Prostate gland (tissue), 2 donors: ENCODE measurements around the gene RTN4R. TPM values are rescaled to one million over a fixed set of nuclear protein-coding genes. Genes with fewer than 3 reads are reported as not detected.
"Not testable (repeated sequence)": the region's sequence is repeated elsewhere in the genome, so short reads cannot be mapped to it uniquely, and the experiment has no call there.

Experiments
- DNase-seq: peaks from one replicate; pipeline ENCODE4 v3.0.0-alpha.2; 2019; ENCODE audit warnings: low spot score
- H3K27ac ChIP-seq, 2 donors: fragments of 200-600 bp; sonication (generic); 2 replicates each; pipeline ENCODE4 v1.5.1; 2017 to 2019
- H3K27me3 ChIP-seq: fragments of 200-600 bp; sonication (generic); replicated peaks from 2 replicates; pipeline ENCODE4 v1.5.1; 2019; ENCODE audit not compliant: insufficient read depth
- H3K36me3 ChIP-seq, 2 donors: fragments of 200-600 bp; sonication (generic); 1 replicate in 1 of 2; 2 replicates in 1 of 2; pipeline versions ENCODE4 v1.5.1 to v1.8.1; 2017 to 2019
- H3K4me1 ChIP-seq: fragments of 200-600 bp; sonication (generic); replicated peaks from 2 replicates; pipeline ENCODE4 v1.5.1; 2019
- H3K4me3 ChIP-seq, 2 donors: fragments of 200-600 bp; sonication (generic); 2 replicates each; pipeline ENCODE4 v1.5.1; 2017 to 2019
- H3K9me3 ChIP-seq: fragments of 200-600 bp; sonication (generic); 2 replicates; pipeline ENCODE4 v1.5.1; 2017
- CTCF ChIP-seq, 4 experiments: fragments of 200-600 bp in 2 of 4; fragments of 450-650 bp in 2 of 4; sonication (generic) in 2 of 4; IDR thresholded peaks; 1 replicate in 3 of 4; 2 replicates in 1 of 4; pipeline ENCODE4 v1.5.1; 2016 to 2019; ENCODE audit warnings: antibody characterized with exemption in 4 of 4, mild to moderate bottlenecking in 2 of 4, moderate library complexity in 2 of 4
- POLR2A ChIP-seq: fragments of 450-650 bp; IDR thresholded peaks from one replicate; pipeline ENCODE4 v1.6.1; 2016; ENCODE audit warnings: antibody characterized with exemption, mild to moderate bottlenecking
- POLR2AphosphoS5 ChIP-seq: sonication (generic); formaldehyde crosslinking; IDR thresholded peaks from one replicate; pipeline ENCODE4 v1.6.1; 2017; ENCODE audit warnings: antibody characterized with exemption
- WGBS: methylation state at CpG from one replicate; pipeline ENCODE4 v1.1.5; 2018; 5-methylcytosine and 5-hydroxymethylcytosine counted together
- intact Hi-C: fragments of 100-400 bp; cut with DNase I; formaldehyde crosslinking; loops from one replicate; pipeline ENCODE4 v1.14.2; 2022
- total RNA-seq, 2 donors: library from RNA; depleted of rRNA; stranded (reverse); fragments of >200 nt; gene quantifications; one replicate each; pipeline ENCODE4 v1.1.0, GENCODE V29; 2016

Gene RTN4R
- total RNA-seq, 2 donors from 2014 or later: 4.4 to 6.0 TPM

- peaks cover 8% of the 10 kb centered on the region for H3K4me1 ChIP-seq
- no peaks in the 10 kb centered on the region for H3K27me3 ChIP-seq
- WGBS: 84% methylated on average over 21 of the region's 25 CpGs
- no peaks in the 10 kb centered on the region for H3K36me3 ChIP-seq
- H3K4me3 ChIP-seq: no peak overlapping the region
- TF ChIP-seq CTCF (IDR thresholded peaks at IDR 0.05): no peak
- no peak for TF ChIP-seq POLR2A
- no peak for TF ChIP-seq POLR2AphosphoS5
- intact Hi-C loops: no loop called here
- H3K9me3 ChIP-seq: no peaks in the 10 kb centered on the region
- no peak overlapping the region for H3K27ac ChIP-seq
- peak; percentile 2 for DNase-seq
Observed at GRCh38 chr22:20315337-20316216, 47.5 kb upstream of the RTN4R start.

DNA sequence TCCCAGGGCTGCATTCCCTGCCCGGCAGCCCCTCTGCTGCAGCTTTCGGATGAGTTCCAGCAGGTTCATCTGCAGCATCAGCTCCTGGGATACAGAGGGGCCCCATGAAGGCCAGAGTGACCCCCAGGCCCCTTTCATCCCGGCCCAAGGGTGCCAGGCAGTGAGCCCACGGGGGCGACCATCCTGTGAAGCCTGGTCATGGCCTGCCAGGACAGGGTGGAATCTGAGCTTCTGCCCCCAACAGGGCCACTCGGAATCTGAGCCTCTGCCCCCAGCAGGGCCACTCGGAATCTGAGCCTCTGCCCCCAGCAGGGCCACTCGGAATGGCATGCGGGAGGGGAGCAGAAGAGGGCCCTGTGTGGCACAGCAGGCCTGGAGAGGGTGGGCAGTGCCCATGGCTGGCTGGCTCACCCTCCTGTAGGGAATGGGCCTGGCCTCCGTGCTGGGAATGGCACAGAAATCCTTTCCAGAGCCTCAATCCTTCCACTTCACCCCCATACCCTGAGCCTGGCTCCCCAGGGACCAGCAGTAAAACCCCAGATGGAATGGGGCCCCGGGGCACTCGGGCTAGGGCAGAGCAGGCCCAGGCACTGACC is 46.7 kb upstream of the RTN4R start:
- H3K27ac ChIP-seq, intact Hi-C loops, DNase-seq, H3K27me3 ChIP-seq, H3K36me3 ChIP-seq, H3K4me1 ChIP-seq, H3K9me3 ChIP-seq, H3K4me3 ChIP-seq: not testable (repeated sequence)
- WGBS: 86% methylated on average over 12 of the region's 12 CpGs

DNA sequence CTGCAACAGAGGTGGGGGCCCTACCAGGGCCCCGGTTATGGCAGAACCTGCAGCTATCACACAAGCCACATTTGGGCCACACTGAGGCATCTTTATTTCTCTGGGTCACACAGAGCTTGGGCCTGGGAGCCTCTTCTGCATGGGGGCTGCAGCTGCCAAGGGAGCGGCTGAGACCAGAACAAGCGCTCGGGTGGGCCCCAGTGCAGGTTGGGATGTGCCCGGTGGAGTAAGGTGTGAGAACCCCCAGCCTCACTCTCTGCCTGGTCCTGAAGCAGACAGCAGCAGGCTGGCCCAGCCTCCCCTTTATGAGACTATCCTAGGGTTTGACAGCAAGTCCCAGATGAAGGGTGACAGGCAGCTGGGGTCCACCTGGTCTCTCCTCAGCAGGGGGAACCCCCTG is 46.1 kb upstream of the RTN4R start:
- H3K9me3 ChIP-seq, DNase-seq, intact Hi-C loops, H3K4me1 ChIP-seq, H3K36me3 ChIP-seq, H3K4me3 ChIP-seq, H3K27me3 ChIP-seq, H3K27ac ChIP-seq: not testable (repeated sequence)
- WGBS: 93% methylated on average over 3 of the region's 5 CpGs

DNA sequence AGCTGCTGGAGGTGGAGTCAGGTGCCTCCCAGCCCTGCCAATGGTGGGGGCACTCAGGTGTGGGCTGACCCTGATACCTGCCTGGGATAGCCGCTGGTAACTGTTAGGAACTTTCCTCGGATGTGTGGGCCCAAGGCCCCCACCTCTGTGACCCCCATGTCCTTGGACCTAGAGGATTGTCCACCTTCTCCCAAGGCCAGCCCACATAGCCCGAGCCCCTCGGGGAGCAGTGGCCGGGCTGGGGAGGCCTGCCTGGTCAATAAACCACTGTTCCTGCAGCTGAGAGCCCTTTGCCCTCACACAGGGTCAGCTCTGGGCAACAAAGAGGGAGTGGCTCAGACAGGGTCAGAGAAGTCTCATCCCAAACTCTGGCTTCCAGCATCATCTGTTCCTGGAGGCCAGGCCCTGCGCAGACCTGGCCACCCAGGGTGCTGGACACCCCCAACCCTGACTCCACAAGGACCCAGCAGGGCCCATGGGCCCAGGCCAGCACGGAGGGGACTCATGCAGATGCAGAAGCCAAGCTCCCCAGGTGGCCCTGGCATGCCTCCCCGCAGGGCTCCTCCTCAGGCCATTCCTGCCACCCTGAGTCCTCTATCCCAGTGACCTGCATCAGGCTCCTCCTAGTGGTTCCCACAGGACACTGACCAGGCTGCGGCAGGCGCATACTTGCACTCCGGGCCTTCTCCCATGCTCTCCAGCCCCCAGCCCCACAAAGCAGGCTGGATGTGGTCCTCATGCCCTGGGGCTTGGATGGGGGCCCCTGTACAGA is 45.4 kb upstream of the RTN4R start:
- intact Hi-C loops, H3K4me3 ChIP-seq, H3K4me1 ChIP-seq, H3K27me3 ChIP-seq, H3K27ac ChIP-seq, H3K36me3 ChIP-seq, H3K9me3 ChIP-seq: not testable (repeated sequence)
- 94% methylated on average over 5 of the region's 11 CpGs for WGBS
- peak; percentile 2 for DNase-seq

- Histone ChIP-seq H3K4me1 (no peaks in the 10 kb centered on the region), H3K27me3 (no peaks in the 10 kb centered on the region), H3K27ac (no peak overlapping the region), H3K9me3 (no peaks in the 10 kb centered on the region), H3K36me3 (no peaks in the 10 kb centered on the region), H3K4me3 (no peak overlapping the region)
- intact Hi-C loops: no loop called here
- peak; percentile 1 for DNase-seq
- 92% methylated on average over 6 of the region's 14 CpGs for whole genome bisulfite sequencing
- TF ChIP-seq POLR2A (no peak), POLR2AphosphoS5 (no peak), CTCF (IDR thresholded peaks at IDR 0.05) (no peak)
Observed at GRCh38 chr22:20312396-20313191, 44.5 kb upstream of the RTN4R start.

DNA sequence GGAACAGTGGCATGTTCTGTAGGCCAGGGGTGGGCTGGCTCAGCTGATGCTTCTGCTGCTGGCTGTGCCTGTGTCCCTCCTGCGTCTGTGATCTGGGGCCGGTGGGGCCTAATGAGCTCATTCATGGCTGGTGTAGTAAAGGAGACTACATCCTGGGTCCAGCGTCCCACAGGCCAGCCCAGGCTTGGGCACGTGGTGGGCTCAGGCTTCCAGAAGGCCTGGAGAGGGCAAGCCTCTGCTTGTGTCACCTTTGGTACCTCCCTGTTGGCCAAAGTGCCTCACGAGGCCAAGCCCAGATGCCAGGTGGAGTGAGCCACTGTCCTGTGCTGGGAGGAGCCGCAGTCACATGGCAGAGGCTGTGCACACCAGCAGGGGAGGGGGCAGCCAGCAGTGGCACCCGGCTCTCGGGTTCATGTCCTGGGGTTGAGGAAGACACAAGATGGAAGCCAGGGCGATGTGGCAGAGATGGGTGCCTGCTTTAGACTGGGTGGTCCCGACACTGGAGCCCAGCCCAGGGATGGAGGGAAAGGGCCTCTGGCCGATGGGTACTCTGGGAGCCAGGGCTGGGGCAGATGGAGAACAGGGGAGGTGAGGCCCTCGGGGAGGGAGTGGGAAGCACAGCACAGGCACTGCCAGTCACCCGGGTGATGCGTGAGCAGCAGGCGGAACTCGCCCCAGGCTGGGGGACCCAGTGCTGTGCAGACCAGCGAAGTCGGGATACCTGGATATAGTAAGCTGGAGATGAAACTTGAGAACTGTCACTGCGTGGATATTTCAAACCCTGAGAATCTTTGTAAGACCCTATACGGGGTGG is 43.3 kb upstream of the RTN4R start:
- H3K9me3 ChIP-seq, H3K36me3 ChIP-seq, H3K4me3 ChIP-seq, H3K27me3 ChIP-seq, H3K27ac ChIP-seq, H3K4me1 ChIP-seq, intact Hi-C loops: not testable (repeated sequence)
- DNase-seq: peak; percentile 2
- 70% methylated on average over 18 of the region's 20 CpGs for WGBS

DNA sequence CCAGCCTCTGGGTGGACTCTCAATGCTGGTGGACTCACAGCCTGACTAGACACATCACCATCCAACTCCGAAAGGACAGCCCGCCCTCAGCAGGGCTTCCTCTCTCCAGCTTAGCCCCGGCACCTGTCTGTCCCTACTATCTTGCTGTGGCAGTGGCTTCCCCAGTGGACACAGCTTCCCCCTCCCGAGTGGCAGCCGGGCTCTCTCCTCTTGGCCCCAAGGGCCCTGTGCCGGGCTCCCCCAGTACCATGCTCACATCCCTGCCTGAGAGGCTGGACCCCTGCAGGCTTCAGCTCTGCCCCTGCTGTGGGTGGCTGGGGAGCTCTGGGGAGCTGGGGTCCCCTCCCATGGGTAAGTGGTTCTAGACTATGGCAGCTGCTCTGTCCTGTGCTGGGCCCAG is 42.7 kb upstream of the RTN4R start:
- H3K36me3 ChIP-seq, intact Hi-C loops, DNase-seq, H3K4me3 ChIP-seq, H3K27ac ChIP-seq, H3K9me3 ChIP-seq, H3K4me1 ChIP-seq, H3K27me3 ChIP-seq: not testable (repeated sequence)
- WGBS: 94% methylated on average over 6 of the region's 6 CpGs

DNA sequence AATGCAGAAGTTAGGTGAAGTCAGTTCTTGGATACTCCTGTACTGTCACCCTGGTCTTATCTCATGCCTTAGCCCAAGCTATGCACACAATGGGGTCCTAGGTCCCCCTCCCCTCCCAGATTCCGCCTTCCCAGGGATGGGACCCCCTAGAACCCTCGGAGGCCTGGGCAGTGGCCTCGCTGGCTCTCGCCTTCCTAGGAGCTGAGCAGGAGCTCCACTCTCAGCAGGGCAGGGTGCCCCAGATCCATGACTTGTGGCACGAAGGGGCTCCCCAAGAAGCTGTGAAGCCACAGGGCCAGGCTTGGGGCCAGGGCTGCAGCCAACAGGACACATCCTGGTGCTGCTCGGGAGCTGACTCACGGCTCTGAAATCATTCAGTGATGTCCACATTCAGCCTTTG is 42.1 kb upstream of the RTN4R start:
- 80% methylated on average over 1 of the region's 7 CpGs for WGBS
- intact Hi-C loops: not testable (repeated sequence)

More for the DNA sequence above, 42.1 kb upstream of the RTN4R start:
- H3K9me3 ChIP-seq, H3K27me3 ChIP-seq, H3K4me3 ChIP-seq, H3K27ac ChIP-seq, H3K36me3 ChIP-seq, H3K4me1 ChIP-seq, DNase-seq: not testable (repeated sequence)
